ENCODE data around the gene KCNQ5.
"Not testable (repeated sequence)": the region's sequence is repeated elsewhere in the genome, so short reads cannot be mapped to it uniquely, and the experiment has no call there.

The KCNQ5 gene

DNA sequence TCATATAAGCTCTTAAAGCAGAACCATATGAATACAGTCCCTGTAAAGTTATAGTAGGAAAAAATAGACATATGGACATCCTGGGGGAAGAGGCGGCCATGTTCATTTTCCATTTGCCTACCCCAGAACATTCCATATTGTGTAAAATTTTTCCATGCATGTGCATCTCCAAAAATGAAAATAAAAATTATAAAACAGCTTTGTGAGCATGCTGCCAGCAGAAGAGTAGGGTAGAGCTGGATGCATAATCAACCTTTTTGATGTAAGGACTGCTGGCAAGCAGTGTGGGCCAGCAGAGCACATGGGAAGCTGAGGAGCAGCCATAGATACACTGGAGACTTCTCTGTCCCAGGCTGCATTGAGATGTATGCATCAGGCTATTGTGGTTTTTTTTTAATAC lies 271.0 kb downstream of the KCNQ5 start:
- no peak overlapping the region for H3K4me3 ChIP-seq (ENCODE audit: low read depth, low read length)
- H3K79me2 ChIP-seq = no peaks in the 10 kb centered on the region
- no peak overlapping the region for H3K4me2 ChIP-seq (ENCODE audit: low read length)
- TF ChIP-seq, protein P1, sequence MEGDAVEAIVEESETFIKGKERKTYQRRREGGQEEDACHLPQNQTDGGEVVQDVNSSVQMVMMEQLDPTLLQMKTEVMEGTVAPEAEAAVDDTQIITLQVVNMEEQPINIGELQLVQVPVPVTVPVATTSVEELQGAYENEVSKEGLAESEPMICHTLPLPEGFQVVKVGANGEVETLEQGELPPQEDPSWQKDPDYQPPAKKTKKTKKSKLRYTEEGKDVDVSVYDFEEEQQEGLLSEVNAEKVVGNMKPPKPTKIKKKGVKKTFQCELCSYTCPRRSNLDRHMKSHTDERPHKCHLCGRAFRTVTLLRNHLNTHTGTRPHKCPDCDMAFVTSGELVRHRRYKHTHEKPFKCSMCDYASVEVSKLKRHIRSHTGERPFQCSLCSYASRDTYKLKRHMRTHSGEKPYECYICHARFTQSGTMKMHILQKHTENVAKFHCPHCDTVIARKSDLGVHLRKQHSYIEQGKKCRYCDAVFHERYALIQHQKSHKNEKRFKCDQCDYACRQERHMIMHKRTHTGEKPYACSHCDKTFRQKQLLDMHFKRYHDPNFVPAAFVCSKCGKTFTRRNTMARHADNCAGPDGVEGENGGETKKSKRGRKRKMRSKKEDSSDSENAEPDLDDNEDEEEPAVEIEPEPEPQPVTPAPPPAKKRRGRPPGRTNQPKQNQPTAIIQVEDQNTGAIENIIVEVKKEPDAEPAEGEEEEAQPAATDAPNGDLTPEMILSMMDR (IDR thresholded peaks at IDR 0.05) = no peak
- no peaks in the 10 kb centered on the region for H3K36me3 ChIP-seq (ENCODE audit: control insufficient read depth, insufficient read depth, low read length)
- H2AFZ ChIP-seq = no peak overlapping the region
- no peaks in the 10 kb centered on the region for H3K4me1 ChIP-seq
- no peak overlapping the region for H3K27ac ChIP-seq
- no peak overlapping the region for H3K9ac ChIP-seq
- H3K27me3 ChIP-seq (ENCODE audit: control insufficient read depth, insufficient read depth, low read length) = no peaks in the 10 kb centered on the region
- no peaks in the 10 kb centered on the region for H3K9me3 ChIP-seq (ENCODE audit: control insufficient read depth, low read length)

DNA sequence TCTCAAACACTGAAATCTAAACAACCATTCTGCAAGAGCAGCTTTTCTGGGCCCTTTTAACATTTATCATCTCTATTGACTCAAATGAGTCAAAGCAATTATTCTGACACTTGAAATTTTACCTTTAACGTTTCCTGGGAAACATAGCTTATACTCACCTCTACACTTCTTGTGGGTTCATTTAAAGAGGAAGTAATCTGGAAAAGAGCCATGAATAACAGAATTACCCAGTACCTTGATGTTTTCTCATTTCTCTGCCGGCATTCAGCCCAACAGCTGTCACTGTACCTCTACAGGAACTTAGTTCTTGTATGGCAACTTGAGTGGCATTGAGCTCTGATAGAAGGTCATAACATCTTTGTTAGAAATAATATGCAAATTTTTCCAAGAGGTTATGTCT lies 272.2 kb downstream of the KCNQ5 start:
- no peak overlapping the region for H3K4me2 ChIP-seq (ENCODE audit: low read length)
- TF ChIP-seq, protein P1 (IDR thresholded peaks at IDR 0.05) = no peak
- H3K79me2 ChIP-seq = no peaks in the 10 kb centered on the region
- no peak overlapping the region for H3K4me3 ChIP-seq (ENCODE audit: low read depth, low read length)
- H3K27me3 ChIP-seq (ENCODE audit: control insufficient read depth, insufficient read depth, low read length) = no peaks in the 10 kb centered on the region
- H3K27ac ChIP-seq = no peak overlapping the region
- no peaks in the 10 kb centered on the region for H3K36me3 ChIP-seq (ENCODE audit: control insufficient read depth, insufficient read depth, low read length)
- no peak overlapping the region for H3K9ac ChIP-seq
- H3K4me1 ChIP-seq = no peaks in the 10 kb centered on the region
- no peak overlapping the region for H2AFZ ChIP-seq
- H3K9me3 ChIP-seq (ENCODE audit: control insufficient read depth, low read length) = no peaks in the 10 kb centered on the region

DNA sequence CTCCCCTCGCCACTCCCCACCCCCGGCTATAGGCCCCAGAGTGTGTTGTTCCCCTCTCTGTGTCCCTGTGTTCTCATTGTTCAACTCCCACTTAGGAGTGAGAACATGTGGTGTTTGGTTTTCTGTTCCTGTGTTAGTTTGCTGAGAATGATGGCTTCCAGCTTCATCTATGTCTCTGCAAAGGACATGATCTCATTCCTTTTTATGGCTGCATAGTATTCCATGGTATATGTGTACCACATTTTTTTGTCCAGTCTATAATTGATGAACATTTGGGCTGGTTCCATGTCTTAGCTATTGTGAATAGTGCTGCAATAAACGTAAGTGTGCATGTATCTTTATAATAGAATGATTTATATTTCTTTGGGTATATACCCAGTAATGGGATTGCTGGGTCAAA lies 276.4 kb downstream of the KCNQ5 start:
- not testable (repeated sequence) for H3K4me3 ChIP-seq (ENCODE audit: low read depth, low read length); H3K4me2 ChIP-seq (ENCODE audit: low read length); H3K9ac ChIP-seq; H3K4me1 ChIP-seq; H2AFZ ChIP-seq; H3K9me3 ChIP-seq (ENCODE audit: control insufficient read depth, low read length); H3K27me3 ChIP-seq (ENCODE audit: control insufficient read depth, insufficient read depth, low read length); H3K79me2 ChIP-seq; H3K36me3 ChIP-seq (ENCODE audit: control insufficient read depth, insufficient read depth, low read length); H3K27ac ChIP-seq

DNA sequence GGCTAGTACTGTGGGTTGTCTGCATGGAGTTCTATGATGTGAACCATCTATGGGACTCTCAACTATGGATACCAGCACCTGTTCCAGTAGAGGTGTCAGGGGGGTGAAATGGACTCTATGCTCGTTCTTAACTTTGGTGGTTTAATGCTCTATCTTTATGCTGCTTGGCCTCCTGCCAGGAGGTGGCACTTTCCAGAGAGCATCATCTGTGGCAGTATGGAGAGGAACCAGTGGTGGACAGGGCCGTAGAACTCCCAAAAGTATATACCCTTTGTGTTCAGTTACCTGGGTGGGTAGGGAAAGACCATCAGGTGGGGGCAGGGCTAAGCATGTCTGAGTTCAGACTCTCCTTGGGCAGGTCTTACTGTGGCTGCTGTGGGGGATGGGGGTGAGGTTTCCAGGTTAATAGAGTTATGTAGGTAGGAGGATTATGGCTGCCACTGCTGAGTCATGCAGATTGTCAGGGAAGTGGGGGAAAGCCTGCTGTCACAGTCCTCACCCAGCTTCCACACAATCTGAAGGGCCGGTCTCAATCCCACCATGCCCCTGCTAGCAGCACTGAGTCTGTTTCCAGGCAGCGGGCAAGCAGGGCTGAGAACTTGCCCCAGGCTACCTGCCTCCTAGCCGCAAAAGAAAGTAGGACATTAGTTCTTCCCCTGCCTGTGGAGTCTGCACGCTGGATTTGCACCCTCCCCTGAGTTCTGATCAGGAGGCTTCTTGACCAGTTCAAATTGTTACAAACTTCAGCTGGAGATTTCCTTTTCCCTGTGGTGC lies 284.0 kb downstream of the KCNQ5 start:
- H3K79me2 ChIP-seq = no peaks in the 10 kb centered on the region
- H3K27ac ChIP-seq = no peak overlapping the region
- TF ChIP-seq, protein P1 (IDR thresholded peaks at IDR 0.05) = no peak
- H3K4me1 ChIP-seq = no peaks in the 10 kb centered on the region
- H2AFZ ChIP-seq = no peak overlapping the region
- H3K9me3 ChIP-seq (ENCODE audit: control insufficient read depth, low read length) = no peaks in the 10 kb centered on the region
- no peaks in the 10 kb centered on the region for H3K27me3 ChIP-seq (ENCODE audit: control insufficient read depth, insufficient read depth, low read length)
- no peak overlapping the region for H3K9ac ChIP-seq
- no peaks in the 10 kb centered on the region for H3K36me3 ChIP-seq (ENCODE audit: control insufficient read depth, insufficient read depth, low read length)
- no peak overlapping the region for H3K4me3 ChIP-seq (ENCODE audit: low read depth, low read length)
- H3K4me2 ChIP-seq (ENCODE audit: low read length) = no peak overlapping the region

DNA sequence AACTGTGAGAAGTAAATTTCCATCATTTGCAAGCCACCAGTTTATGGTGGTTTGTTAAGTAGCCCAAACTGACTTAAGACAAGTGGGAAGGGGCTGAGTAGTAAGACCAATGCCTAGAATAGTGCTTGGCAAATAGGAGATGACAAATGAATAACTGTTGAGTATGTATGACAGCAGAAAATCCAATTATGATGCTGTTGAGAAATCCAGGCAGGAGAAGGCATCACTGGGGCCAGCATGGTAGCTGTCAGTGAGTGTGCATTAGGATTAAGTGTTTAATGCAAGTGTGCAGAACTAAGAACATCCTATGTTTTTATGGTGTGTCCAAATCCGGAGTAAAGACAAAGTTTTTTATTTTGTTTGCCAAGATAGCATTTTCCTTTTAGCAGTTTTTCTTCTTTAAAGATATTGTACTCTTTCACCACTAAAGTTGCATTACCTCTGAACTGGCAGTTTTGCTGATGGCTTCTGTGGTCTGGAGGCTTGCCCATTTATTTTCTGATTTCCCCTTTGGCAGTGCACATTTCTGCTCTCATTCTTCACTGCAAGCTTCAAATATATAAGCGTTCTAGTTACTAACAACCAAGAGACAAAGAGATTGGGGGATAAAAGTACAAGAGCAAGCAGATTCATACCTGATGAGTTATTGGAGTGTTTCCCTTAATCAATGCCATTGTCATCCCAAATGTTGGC lies 289.7 kb downstream of the KCNQ5 start:
- Histone ChIP-seq H3K27ac (no peak overlapping the region), H3K4me1 (no peaks in the 10 kb centered on the region), H3K79me2 (no peaks in the 10 kb centered on the region), H3K4me3 (ENCODE audit: low read depth, low read length) (no peak overlapping the region), H3K9me3 (ENCODE audit: control insufficient read depth, low read length) (no peaks in the 10 kb centered on the region), H3K27me3 (ENCODE audit: control insufficient read depth, insufficient read depth, low read length) (no peaks in the 10 kb centered on the region), H3K9ac (no peak overlapping the region), H3K36me3 (ENCODE audit: control insufficient read depth, insufficient read depth, low read length) (no peaks in the 10 kb centered on the region), H2AFZ (no peak overlapping the region), H3K4me2 (ENCODE audit: low read length) (no peak overlapping the region)
- TF ChIP-seq, protein P1 (IDR thresholded peaks at IDR 0.05) = no peak

Data from parathyroid adenoma (tissue), 2 donors.